ENCODE data around the gene PPP1R16B.

The PPP1R16B gene

GRCh38 chr20:38828514-38829295 is 23.2 kb downstream of the PPP1R16B start:
- DNase-seq, result no peak

DNA sequence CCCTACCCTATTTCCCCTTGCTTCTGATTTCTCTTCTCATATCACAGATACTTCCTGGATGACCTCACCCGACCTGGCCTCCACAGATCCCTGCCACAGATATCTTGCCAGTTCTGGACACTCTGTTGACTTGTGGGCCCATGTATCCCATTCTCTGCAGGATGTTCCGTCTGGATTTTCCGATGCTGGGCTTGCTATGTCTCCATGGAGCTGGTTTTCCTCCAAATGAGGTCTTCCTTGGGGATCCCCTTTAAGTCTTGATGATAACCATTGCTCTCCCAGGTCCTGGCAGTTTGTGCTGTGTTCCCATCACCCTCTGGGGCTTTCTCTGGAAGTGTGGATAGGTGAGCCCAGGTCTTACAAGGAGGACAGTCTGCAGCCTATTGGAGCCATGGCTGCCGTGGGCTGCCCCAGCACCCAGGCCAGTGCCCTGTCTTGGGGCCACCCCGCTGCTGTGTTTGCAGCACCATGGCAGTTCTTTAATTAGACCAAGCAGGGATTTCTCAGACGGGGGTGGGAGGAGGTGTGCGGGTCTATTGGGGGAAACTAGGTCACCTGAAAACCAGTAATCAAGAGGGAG is 23.9 kb downstream of the PPP1R16B start:
- no peak for DNase-seq

- no peak for DNase-seq
Measured at GRCh38 chr20:38830356-38830755, 24.9 kb downstream of the PPP1R16B start.

DNA sequence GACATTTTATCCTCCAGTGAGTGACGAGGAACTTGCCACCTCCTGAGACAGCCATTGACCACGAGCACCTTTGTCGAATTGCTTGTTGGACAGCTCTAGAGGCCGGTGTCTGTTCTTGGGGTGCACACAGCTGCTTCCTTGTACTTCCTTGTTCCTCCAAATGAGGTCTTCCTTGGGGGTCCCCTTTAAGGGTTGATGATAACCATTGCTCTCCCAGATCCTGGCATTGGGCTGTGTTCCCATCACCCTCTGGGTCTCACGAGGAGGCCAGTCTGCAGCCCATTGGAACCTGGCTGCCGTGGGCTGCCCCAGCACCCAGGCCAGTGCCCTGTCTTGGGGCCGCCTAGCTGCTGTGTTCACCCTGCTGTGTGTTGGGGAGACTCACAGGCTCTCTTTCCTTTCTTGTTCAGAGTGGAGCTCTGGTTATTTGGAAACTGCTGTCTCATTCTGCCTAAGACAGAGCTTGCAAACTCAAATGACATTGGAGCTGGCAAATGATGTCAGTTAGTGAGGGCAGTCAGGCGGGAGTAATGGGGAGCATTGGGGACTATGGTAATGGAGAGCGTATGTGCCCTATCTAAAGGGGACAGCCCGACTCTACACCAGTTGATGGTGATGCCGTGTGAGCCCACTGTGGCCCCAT is 25.7 kb downstream of the PPP1R16B start:
- DNase-seq, result no peak

- no peak for DNase-seq
Measured at GRCh38 chr20:38831995-38832620, 26.6 kb downstream of the PPP1R16B start.

GRCh38 chr20:38833154-38833856 is 27.8 kb downstream of the PPP1R16B start:
- no peak for DNase-seq

GRCh38 chr20:38833857-38834164 is 28.3 kb downstream of the PPP1R16B start:
- peak; percentile 33 for DNase-seq

DNA sequence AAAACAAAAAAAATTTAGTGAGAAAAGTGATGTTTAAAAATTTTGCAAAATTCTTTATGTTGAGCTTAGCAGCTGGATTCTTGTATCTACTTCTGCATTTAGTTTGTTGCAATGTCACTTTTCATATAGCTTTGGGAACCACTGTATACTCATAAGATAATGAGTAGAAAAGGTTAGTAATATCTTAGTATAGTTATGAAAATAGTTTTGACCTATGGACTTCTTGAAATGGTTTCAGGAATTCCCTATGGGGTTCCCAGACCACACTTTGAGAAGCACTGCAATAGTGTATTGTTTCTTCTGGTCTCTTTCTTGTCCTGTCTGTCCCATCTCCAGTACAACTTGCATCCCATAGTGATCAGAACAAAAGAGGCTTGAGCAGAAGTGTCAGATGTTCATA is 29.4 kb downstream of the PPP1R16B start:
- DNase-seq, result no peak

DNA sequence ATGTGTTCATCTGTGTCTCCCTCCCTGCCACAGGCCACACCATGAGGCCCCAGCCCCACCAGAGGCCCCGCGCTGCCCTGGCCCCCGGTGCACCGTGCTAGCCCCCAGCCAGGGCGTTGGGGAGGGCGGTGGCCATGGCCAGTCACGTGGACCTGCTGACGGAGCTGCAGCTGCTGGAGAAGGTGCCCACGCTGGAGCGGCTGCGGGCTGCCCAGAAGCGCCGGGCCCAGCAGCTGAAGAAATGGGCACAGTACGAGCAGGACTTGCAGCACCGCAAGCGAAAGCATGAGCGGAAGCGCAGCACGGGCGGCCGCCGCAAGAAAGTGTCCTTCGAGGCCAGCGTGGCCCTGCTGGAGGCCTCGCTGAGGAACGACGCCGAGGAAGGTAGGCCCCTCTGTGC is 30.3 kb downstream of the PPP1R16B start:
- no peak for DNase-seq

DNA sequence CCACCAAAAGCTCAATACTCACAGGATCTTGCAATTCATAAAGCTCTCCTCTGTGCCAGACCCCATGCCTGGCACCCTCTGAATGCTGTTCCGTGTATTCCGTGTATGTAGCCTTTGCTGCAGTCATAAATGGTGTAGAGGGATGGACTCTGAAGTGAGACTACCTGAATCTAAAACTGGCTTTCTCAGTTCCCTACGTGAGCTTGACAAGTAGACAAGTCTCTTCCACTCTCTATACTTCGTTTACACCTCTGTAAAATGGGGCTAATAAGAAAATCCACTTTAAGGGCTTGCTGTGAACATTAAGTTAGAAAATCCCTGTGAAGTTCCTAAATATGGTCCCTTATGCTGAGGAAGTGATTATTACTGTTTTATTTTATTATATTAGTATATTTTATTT is 31.5 kb downstream of the PPP1R16B start:
- DNase-seq, result no peak

DNA sequence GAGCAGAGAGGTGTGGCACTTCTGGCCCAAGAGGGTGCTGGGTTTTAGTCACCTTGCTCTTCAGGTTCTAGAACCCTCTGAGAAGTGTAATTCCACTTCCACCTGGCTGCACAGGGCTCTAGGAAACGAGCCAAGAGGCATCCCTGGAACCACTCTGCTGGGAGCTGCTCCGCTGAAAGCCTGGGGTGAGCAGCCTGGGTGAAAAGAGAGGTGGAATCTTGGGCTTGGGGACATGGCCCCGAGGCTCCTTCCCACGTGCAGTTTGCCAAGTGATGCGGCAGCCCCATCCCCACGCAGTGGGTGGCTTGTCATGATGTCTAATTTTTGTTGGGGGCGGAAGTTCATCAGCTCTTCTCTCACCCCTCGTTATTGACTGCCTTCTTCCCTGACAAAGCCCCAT is 32.8 kb downstream of the PPP1R16B start:
- no peak for DNase-seq

GRCh38 chr20:38839563-38839962 is 34.1 kb downstream of the PPP1R16B start:
- DNase-seq, result no peak

- peak; percentile 55 for DNase-seq
Measured at GRCh38 chr20:38840053-38840893, 34.8 kb downstream of the PPP1R16B start.

DNA sequence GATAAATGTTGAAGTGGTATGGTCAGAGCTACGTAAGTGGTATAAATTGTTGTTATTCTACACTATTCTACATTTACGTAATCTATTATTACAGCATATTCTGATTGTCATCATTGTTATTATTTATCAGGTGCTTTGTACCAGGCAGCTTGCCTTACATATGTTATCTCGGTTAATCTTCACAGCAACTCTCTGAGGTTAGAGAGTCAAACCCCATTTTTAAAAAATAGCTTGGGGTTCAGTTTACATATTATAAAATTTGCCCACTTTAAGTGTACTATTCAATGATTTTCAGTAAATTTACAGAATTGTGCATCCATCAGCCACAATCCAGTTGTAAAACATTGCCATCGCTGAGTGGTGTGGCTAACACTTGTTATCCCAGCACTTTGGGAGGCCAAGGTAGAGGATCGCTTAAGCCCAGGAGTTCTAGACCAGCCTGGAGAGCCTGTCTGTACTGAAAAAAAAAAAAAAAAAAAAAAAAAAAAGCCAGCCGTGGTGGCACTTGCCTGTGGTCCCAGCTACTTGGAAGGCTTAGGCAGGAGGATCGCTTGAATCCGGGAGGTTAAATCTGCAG is 35.5 kb downstream of the PPP1R16B start:
- no peak for DNase-seq

DNA sequence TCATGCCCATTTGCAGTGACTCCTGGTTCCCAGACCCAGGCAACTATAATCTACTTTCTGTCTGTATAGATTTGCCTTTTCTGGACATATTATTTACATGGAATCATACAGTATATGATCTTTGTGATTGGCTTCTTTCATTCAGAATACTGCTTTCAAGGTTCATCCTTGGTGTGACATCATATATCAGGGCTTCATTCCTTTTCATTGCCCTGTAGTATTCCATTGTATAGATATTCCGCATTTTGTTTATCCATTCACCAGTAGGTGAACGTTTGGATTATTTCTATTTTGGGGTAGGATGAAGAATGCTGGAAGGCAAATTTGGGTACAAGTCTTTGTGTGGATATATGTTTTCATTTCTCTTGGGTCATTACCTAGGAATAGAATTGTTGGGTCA is 36.1 kb downstream of the PPP1R16B start:
- no peak for DNase-seq

GRCh38 chr20:38842026-38842425 is 36.5 kb downstream of the PPP1R16B start:
- DNase-seq, result no peak

DNA sequence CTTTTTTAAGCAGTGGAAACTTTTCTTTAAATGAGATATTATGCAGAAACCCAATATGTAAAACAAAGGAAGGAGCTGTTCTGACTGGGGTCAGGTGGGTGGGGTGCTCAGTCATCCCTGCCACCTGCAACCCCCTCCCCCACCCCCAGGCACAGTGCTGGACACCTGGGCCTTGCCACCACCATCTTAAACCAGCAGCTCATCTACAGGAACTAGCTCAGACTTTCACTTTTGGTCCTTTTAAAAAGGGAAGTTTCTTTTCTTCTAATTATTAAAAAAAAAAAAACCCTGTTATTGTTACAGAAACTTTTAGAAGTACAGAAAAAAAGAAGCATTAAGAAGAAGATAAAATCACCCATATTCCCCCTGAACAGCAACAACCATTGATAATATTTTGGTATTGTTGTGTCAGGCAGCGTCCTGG is 37.1 kb downstream of the PPP1R16B start:
- peak; percentile 62 for DNase-seq

GRCh38 chr20:38843346-38843745 is 37.8 kb downstream of the PPP1R16B start:
- no peak for DNase-seq

GRCh38 chr20:38844963-38845362 is 39.5 kb downstream of the PPP1R16B start:
- peak; percentile 43 for DNase-seq

GRCh38 chr20:38847840-38848239 is 42.3 kb downstream of the PPP1R16B start:
- no peak for DNase-seq

GRCh38 chr20:38853759-38854158 is 48.3 kb downstream of the PPP1R16B start:
- DNase-seq, result no peak

DNA sequence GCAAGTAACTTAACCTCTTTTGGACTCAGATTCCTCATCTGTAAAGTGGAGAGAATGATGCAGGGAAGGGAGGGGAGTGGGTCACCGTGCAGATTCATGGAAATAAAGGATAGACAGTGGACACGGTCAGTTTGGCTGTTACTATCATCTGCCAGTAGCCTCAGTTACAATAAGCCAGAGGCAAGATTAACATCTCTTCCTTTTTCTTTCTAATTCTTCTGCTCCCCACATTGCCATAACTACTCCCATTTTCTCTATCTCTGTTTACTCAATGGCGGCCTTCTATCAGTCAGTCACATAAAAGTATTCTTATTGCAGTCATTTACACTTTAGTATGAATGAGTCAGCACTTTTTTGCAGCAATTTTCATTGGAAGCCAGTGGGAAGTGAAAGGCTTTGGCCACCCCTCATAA is 49.2 kb downstream of the PPP1R16B start:
- DNase-seq, result no peak
